ENCODE results near the gene PELI3.

The PELI3 gene

GRCh38 chr11:66465373-66466224 is 1.1 kb upstream of the PELI3 start:
- DNase-seq, result no peak
- H3K27me3 ChIP-seq (replicated peaks), result no peaks in the 10 kb centered on the region
- no peak overlapping the region for H3K27ac ChIP-seq
- in situ Hi-C loops (cut with HindIII; ENCODE audit: low pct_ligation_motif_present, low sequenced_read_pairs), result no loop called here
- TF ChIP-seq CTCF (IDR thresholded peaks at IDR 0.05; ENCODE audit: low read depth, low read length, missing control alignments), result no peak
- no peaks in the 10 kb centered on the region for H3K36me3 ChIP-seq (replicated peaks)
- H3K4me3 ChIP-seq (ENCODE audit: low read depth, low read length), result peak overlapping the region; percentile 66

GRCh38 chr11:66467034-66467659 is 442 bp downstream of the PELI3 start:
- Histone ChIP-seq H3K36me3 (replicated peaks) (no peaks in the 10 kb centered on the region), H3K4me3 (ENCODE audit: low read depth, low read length) (peak overlapping the region; percentile 66), H3K27me3 (replicated peaks) (no peaks in the 10 kb centered on the region), H3K27ac (no peak overlapping the region)
- in situ Hi-C loops (cut with HindIII; ENCODE audit: low pct_ligation_motif_present, low sequenced_read_pairs), result no loop called here
- TF ChIP-seq CTCF (IDR thresholded peaks at IDR 0.05; ENCODE audit: low read depth, low read length, missing control alignments), result peak; percentile 5
- no peak for DNase-seq

GRCh38 chr11:66467756-66468155 is 1.1 kb downstream of the PELI3 start:
- Histone ChIP-seq H3K4me3 (ENCODE audit: low read depth, low read length) (peak overlapping the region; percentile 66), H3K36me3 (replicated peaks) (peaks cover 4% of the 10 kb centered on the region), H3K27me3 (replicated peaks) (no peaks in the 10 kb centered on the region), H3K27ac (no peak overlapping the region)
- DNase-seq, result no peak
- in situ Hi-C loops (cut with HindIII; ENCODE audit: low pct_ligation_motif_present, low sequenced_read_pairs), result no loop called here
- no peak for TF ChIP-seq CTCF (IDR thresholded peaks at IDR 0.05; ENCODE audit: low read depth, low read length, missing control alignments)

- H3K4me3 ChIP-seq (ENCODE audit: low read depth, low read length), result no peak overlapping the region
- no peaks in the 10 kb centered on the region for H3K27me3 ChIP-seq (replicated peaks)
- no peak for DNase-seq
- no peak for TF ChIP-seq CTCF (IDR thresholded peaks at IDR 0.05; ENCODE audit: low read depth, low read length, missing control alignments)
- H3K36me3 ChIP-seq (replicated peaks), result peaks cover 4% of the 10 kb centered on the region
- no peak overlapping the region for H3K27ac ChIP-seq
- in situ Hi-C loops (cut with HindIII; ENCODE audit: low pct_ligation_motif_present, low sequenced_read_pairs), result no loop called here
Observed at GRCh38 chr11:66468691-66469090, 2.0 kb downstream of the PELI3 start.

GRCh38 chr11:66469441-66469840 is 2.7 kb downstream of the PELI3 start:
- Histone ChIP-seq H3K27ac (no peak overlapping the region), H3K36me3 (replicated peaks) (peaks cover 7% of the 10 kb centered on the region), H3K27me3 (replicated peaks) (no peaks in the 10 kb centered on the region), H3K4me3 (ENCODE audit: low read depth, low read length) (no peak overlapping the region)
- no peak for TF ChIP-seq CTCF (IDR thresholded peaks at IDR 0.05; ENCODE audit: low read depth, low read length, missing control alignments)
- DNase-seq, result no peak
- in situ Hi-C loops (cut with HindIII; ENCODE audit: low pct_ligation_motif_present, low sequenced_read_pairs), result no loop called here

Measured in brain microvascular endothelial cell (primary cell).